Measurements from ENCODE around the gene NDUFS5.
"Not testable (repeated sequence)": the region's sequence is repeated elsewhere in the genome, so short reads cannot be mapped to it uniquely, and the experiment has no call there.

NDUFS5 gene

GRCh38 chr1:39026051-39026865, at the start of gene NDUFS5:
NDUFS5 (plus strand) TSS chr1:39026350; CDS start chr1:39028725, 2,375 bp downstream.
- DNase-seq, result peak; percentile 96

- DNase-seq, result not testable (repeated sequence)
Observed at GRCh38 chr1:38977399-38978244, 48.5 kb upstream of the NDUFS5 start.

- DNase-seq, result not testable (repeated sequence)
Observed at GRCh38 chr1:38978245-38978542, 48.0 kb upstream of the NDUFS5 start.

- not testable (repeated sequence) for DNase-seq
Observed at GRCh38 chr1:38979380-38979779, 46.8 kb upstream of the NDUFS5 start.

GRCh38 chr1:38989979-38990378, 36.2 kb upstream of the NDUFS5 start:
- no peak for DNase-seq

GRCh38 chr1:38990386-38990737, 35.8 kb upstream of the NDUFS5 start:
- no peak for DNase-seq

- peak; percentile 98 for DNase-seq
Observed at GRCh38 chr1:38990738-38991637, 35.2 kb upstream of the NDUFS5 start, which contains the start of gene AKIRIN1. AKIRIN1 (plus strand) TSS chr1:38991276; CDS start chr1:38991381, 105 bp downstream.

GRCh38 chr1:38991638-38992411, 34.3 kb upstream of the NDUFS5 start:
- DNase-seq, result no peak

GRCh38 chr1:38992412-38993111, 33.6 kb upstream of the NDUFS5 start:
- DNase-seq, result peak; percentile 29

- DNase-seq, result no peak
Observed at GRCh38 chr1:38994196-38994595, 32.0 kb upstream of the NDUFS5 start.

- no peak for DNase-seq
Observed at GRCh38 chr1:38997034-38997900, 28.9 kb upstream of the NDUFS5 start.

GRCh38 chr1:38997901-38998190, 28.3 kb upstream of the NDUFS5 start:
- no peak for DNase-seq

- no peak for DNase-seq
Observed at GRCh38 chr1:39001516-39002421, 24.4 kb upstream of the NDUFS5 start.

- no peak for DNase-seq
Observed at GRCh38 chr1:39003281-39003680, 22.9 kb upstream of the NDUFS5 start.

GRCh38 chr1:39003794-39004193, 22.4 kb upstream of the NDUFS5 start:
- DNase-seq, result no peak

- no peak for DNase-seq
Observed at GRCh38 chr1:39006287-39006686, 19.9 kb upstream of the NDUFS5 start.

GRCh38 chr1:39006726-39007645, 19.2 kb upstream of the NDUFS5 start:
- no peak for DNase-seq

- DNase-seq, result not testable (repeated sequence)
Observed at GRCh38 chr1:39014956-39015355, 11.2 kb upstream of the NDUFS5 start.
